Measurements from ENCODE around the gene PPP1R3F.

The PPP1R3F gene

GRCh38 chrX:49266523-49267445 lies 2.8 kb upstream of the PPP1R3F start:
- 0 out of 2 replicates have a peak, but pooled peaks cover 3% of the 10 kb centered on the region for H3K79me2 ChIP-seq (ENCODE audit: insufficient read depth, low read length)
- no peaks in the 10 kb centered on the region for H4K20me1 ChIP-seq (ENCODE audit: low read depth, low read length)
- no peak overlapping the region for H3K27ac ChIP-seq (ENCODE audit: low read depth, low read length)
- no peak overlapping the region for H3K4me3 ChIP-seq (ENCODE audit: insufficient read depth, low read length, poor library complexity, severe bottlenecking)
- no peaks in the 10 kb centered on the region for H3K27me3 ChIP-seq (ENCODE audit: low read length)
- no peak overlapping the region for H3K4me2 ChIP-seq (ENCODE audit: low read depth, low read length, poor library complexity, severe bottlenecking)
- H3K9me3 ChIP-seq (ENCODE audit: insufficient read depth, low read length): no peaks in the 10 kb centered on the region
- no peaks in the 10 kb centered on the region for H3K36me3 ChIP-seq (ENCODE audit: low read length)
- H3K9ac ChIP-seq (ENCODE audit: low read length): no peak overlapping the region
- TF ChIP-seq EZH2phosphoT487 (conservative IDR thresholded peaks at IDR 0.05; ENCODE audit: low read length): no peak
- TF ChIP-seq CTCF (IDR thresholded peaks at IDR 0.05; ENCODE audit: insufficient read depth, low read length, poor library complexity, severe bottlenecking): no peak
- H3F3A ChIP-seq (ENCODE audit: insufficient read depth): peaks cover 3% of the 10 kb centered on the region; the same call in 1 of the 2 replicates
- H3K9me2 ChIP-seq (replicated peaks; ENCODE audit: insufficient read depth, low read length): no peaks in the 10 kb centered on the region
- H2AFZ ChIP-seq (ENCODE audit: low read depth, low read length, severe bottlenecking): no peak overlapping the region

GRCh38 chrX:49268702-49269009 lies 937 bp upstream of the PPP1R3F start:
- Histone ChIP-seq H2AFZ (ENCODE audit: low read depth, low read length, severe bottlenecking) (peak overlapping the region; percentile 17), H3K9me3 (ENCODE audit: insufficient read depth, low read length) (no peaks in the 10 kb centered on the region), H3K9ac (ENCODE audit: low read length) (peak overlapping the region; percentile 69), H3K9me2 (replicated peaks; ENCODE audit: insufficient read depth, low read length) (no peaks in the 10 kb centered on the region), H3K36me3 (ENCODE audit: low read length) (no peaks in the 10 kb centered on the region), H4K20me1 (ENCODE audit: low read depth, low read length) (no peaks in the 10 kb centered on the region), H3K27ac (ENCODE audit: low read depth, low read length) (peak overlapping the region; percentile 32), H3F3A (ENCODE audit: insufficient read depth) (peaks cover 3% of the 10 kb centered on the region; the same call in 1 of the 2 replicates), H3K27me3 (ENCODE audit: low read length) (no peaks in the 10 kb centered on the region), H3K4me3 (ENCODE audit: insufficient read depth, low read length, poor library complexity, severe bottlenecking) (peak overlapping the region; percentile 67), H3K79me2 (ENCODE audit: insufficient read depth, low read length) (0 out of 2 replicates have a peak, but pooled peaks cover 3% of the 10 kb centered on the region), H3K4me2 (ENCODE audit: low read depth, low read length, poor library complexity, severe bottlenecking) (peak overlapping the region; percentile 78)
- TF ChIP-seq CTCF (IDR thresholded peaks at IDR 0.05; ENCODE audit: insufficient read depth, low read length, poor library complexity, severe bottlenecking) (no peak), EZH2phosphoT487 (conservative IDR thresholded peaks at IDR 0.05; ENCODE audit: low read length) (no peak)

- Histone ChIP-seq H3K4me2 (ENCODE audit: low read depth, low read length, poor library complexity, severe bottlenecking) (peak overlapping the region; percentile 78), H3F3A (ENCODE audit: insufficient read depth) (peaks cover 3% of the 10 kb centered on the region; the same call in 1 of the 2 replicates), H4K20me1 (ENCODE audit: low read depth, low read length) (no peaks in the 10 kb centered on the region), H3K27ac (ENCODE audit: low read depth, low read length) (peak overlapping the region; percentile 81), H3K9me3 (ENCODE audit: insufficient read depth, low read length) (no peaks in the 10 kb centered on the region), H3K79me2 (ENCODE audit: insufficient read depth, low read length) (0 out of 2 replicates have a peak, but pooled peaks cover 3% of the 10 kb centered on the region), H3K9me2 (replicated peaks; ENCODE audit: insufficient read depth, low read length) (no peaks in the 10 kb centered on the region), H2AFZ (ENCODE audit: low read depth, low read length, severe bottlenecking) (peak overlapping the region; percentile 56), H3K4me3 (ENCODE audit: insufficient read depth, low read length, poor library complexity, severe bottlenecking) (peak overlapping the region; percentile 74), H3K9ac (ENCODE audit: low read length) (peak overlapping the region; percentile 72), H3K27me3 (ENCODE audit: low read length) (no peaks in the 10 kb centered on the region), H3K36me3 (ENCODE audit: low read length) (no peaks in the 10 kb centered on the region)
- TF ChIP-seq EZH2phosphoT487 (conservative IDR thresholded peaks at IDR 0.05; ENCODE audit: low read length) (no peak), CTCF (IDR thresholded peaks at IDR 0.05; ENCODE audit: insufficient read depth, low read length, poor library complexity, severe bottlenecking) (no peak)
Measured at GRCh38 chrX:49269010-49269766, 405 bp upstream of the PPP1R3F start.

Data from SU-DHL-6 (cell line).